AG10803 (cell line): Measurements from ENCODE around the gene PLA2G4E.

Source experiments
- DNase-seq: peaks from one replicate; pipeline ENCODE4 v3.0.0; 2010; ENCODE audit warnings: low read depth
- H3K4me3 ChIP-seq: 2 replicates; pipeline ENCODE4 v1.5.1; 2011; ENCODE audit warnings: mild to moderate bottlenecking, low read length, control low read depth
- CTCF ChIP-seq: conservative IDR thresholded peaks from 2 replicates; pipeline ENCODE4 v1.5.1; 2011; ENCODE audit warnings: mild to moderate bottlenecking, low read length, control low read depth, inconsistent platforms

The PLA2G4E gene

GRCh38 chr15:41940441-41940857 lies 80.4 kb downstream of the PLA2G4E start:
- DNase-seq = peak; percentile 70

GRCh38 chr15:41939986-41940385 lies 80.9 kb downstream of the PLA2G4E start:
- DNase-seq = no peak
- H3K4me3 ChIP-seq = no peak overlapping the region
- no peak for TF ChIP-seq CTCF

More at GRCh38 chr15:41940441-41940857, 80.4 kb downstream of the PLA2G4E start:
- H3K4me3 ChIP-seq = no peak overlapping the region
- TF ChIP-seq CTCF = no peak

GRCh38 chr15:41937568-41937923 lies 83.3 kb downstream of the PLA2G4E start:
- no peak for DNase-seq
- no peak for TF ChIP-seq CTCF
- H3K4me3 ChIP-seq = no peak overlapping the region

- no peak for TF ChIP-seq CTCF
- H3K4me3 ChIP-seq = no peak overlapping the region
- DNase-seq = no peak
Observed at GRCh38 chr15:41936649-41937567, 83.9 kb downstream of the PLA2G4E start.

GRCh38 chr15:41936155-41936554 lies 84.7 kb downstream of the PLA2G4E start:
- no peak overlapping the region for H3K4me3 ChIP-seq
- TF ChIP-seq CTCF = no peak
- no peak for DNase-seq

GRCh38 chr15:41935566-41936020 lies 85.2 kb downstream of the PLA2G4E start:
- TF ChIP-seq CTCF = no peak
- no peak for DNase-seq
- no peak overlapping the region for H3K4me3 ChIP-seq

- no peak for DNase-seq
- H3K4me3 ChIP-seq = no peak overlapping the region
- no peak for TF ChIP-seq CTCF
Observed at GRCh38 chr15:41934843-41935242, 86.0 kb downstream of the PLA2G4E start.
